NB4 (cell line): ENCODE measurements around the gene SOX2.

ENCODE experiments used
- DNase-seq: peaks from one replicate; pipeline ENCODE4 v3.0.0; 2010; ENCODE audit warnings: low read depth
- H3K4me3 ChIP-seq: one replicate; pipeline ENCODE4 v1.5.1; 2011; ENCODE audit warnings: mild to moderate bottlenecking, low read depth, low read length, moderate library complexity
- CTCF ChIP-seq: IDR thresholded peaks from one replicate; pipeline ENCODE4 v1.5.1; 2012; ENCODE audit warnings: low read depth, low read length
- MAX ChIP-seq: IDR thresholded peaks from 2 replicates; pipeline ENCODE4 v1.6.1; 2011; ENCODE audit warnings: low read depth, low read length
- MYC ChIP-seq: IDR thresholded peaks from 2 replicates; pipeline ENCODE4 v1.6.1; 2011; ENCODE audit warnings: low read depth, low read length
- POLR2A ChIP-seq: IDR thresholded peaks from 2 replicates; pipeline ENCODE4 v1.6.1; 2011; ENCODE audit warnings: mild to moderate bottlenecking; ENCODE audit not compliant: insufficient read length; ENCODE audit errors: extremely low read depth

The SOX2 gene

DNA sequence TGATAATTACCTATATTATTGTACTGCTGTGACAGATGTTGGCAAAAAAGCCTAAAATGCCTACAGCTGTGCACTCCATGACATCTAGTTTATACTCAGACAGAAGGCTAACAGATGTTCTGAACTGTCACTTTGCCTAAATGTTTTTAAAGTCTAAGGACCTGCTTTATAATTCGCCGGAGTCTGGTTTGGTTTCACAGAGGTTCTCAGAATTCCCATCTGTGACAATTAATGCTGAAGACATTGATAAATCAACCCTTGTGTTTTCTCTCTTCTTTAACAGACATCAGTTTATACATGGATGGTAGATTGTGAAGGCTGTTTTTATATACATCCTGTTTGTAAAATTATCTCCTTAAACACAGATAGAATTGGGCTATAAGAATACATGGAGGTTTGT is 19.8 kb upstream of the SOX2 start:
- no peak for DNase-seq
- no peak overlapping the region for H3K4me3 ChIP-seq
- TF ChIP-seq MYC (no peak), MAX (no peak), CTCF (no peak), POLR2A (no peak)

DNA sequence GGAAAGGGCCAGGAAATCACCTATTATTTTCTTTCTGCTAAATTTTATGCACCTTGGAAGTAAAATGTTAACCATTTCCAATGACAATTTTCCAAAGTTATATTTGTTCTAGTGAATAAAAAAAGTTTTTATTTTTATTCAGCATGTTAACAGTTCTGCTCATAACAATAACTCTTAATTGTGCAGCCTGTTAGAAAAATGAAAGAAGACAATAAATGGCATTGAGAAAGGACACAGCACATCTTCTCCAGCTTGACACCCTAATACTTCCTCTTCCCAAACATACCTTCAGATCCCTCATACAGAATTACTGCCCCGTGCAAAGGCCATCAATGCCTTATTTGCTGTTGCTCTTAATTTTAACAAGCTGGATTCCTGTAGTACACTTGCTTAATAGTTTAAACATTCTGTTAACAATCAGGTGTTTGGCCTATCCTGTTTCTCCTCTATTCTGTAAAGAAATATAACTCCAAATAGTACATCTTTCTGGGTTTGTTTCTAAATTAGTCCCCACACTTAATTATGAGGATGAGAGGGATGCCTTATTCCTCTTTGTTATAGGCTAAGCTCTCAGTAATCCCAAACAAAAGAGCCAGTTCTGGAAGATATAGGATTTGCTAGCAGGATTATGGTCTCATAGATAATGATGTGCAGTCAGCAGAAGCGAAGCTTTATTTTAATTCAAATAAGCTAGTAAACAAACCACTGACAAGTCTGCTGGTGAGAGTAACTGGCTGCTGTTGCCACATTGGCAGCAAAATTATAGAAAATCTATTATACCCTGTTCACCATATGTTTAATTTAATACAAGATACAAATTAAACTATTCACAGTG is 19.2 kb upstream of the SOX2 start:
- TF ChIP-seq CTCF: no peak
- TF ChIP-seq MAX: no peak
- TF ChIP-seq MYC: no peak
- TF ChIP-seq POLR2A: no peak
- DNase-seq: no peak
- no peak overlapping the region for H3K4me3 ChIP-seq

GRCh38 chr3:181693280-181693679 is 18.4 kb upstream of the SOX2 start:
- H3K4me3 ChIP-seq: no peak overlapping the region
- TF ChIP-seq MAX (no peak), MYC (no peak), POLR2A (no peak), CTCF (no peak)

GRCh38 chr3:181694805-181695660 is 16.7 kb upstream of the SOX2 start:
- TF ChIP-seq MYC (no peak), MAX (no peak), POLR2A (no peak), CTCF (no peak)
- DNase-seq: no peak
- H3K4me3 ChIP-seq: no peak overlapping the region

More at GRCh38 chr3:181693280-181693679, 18.4 kb upstream of the SOX2 start:
- no peak for DNase-seq

GRCh38 chr3:181695661-181696491 is 15.8 kb upstream of the SOX2 start:
- TF ChIP-seq MYC (no peak), POLR2A (no peak), MAX (no peak), CTCF (no peak)
- DNase-seq: no peak
- no peak overlapping the region for H3K4me3 ChIP-seq
